ENCODE results near the gene CBR1.

CBR1 gene

DNA sequence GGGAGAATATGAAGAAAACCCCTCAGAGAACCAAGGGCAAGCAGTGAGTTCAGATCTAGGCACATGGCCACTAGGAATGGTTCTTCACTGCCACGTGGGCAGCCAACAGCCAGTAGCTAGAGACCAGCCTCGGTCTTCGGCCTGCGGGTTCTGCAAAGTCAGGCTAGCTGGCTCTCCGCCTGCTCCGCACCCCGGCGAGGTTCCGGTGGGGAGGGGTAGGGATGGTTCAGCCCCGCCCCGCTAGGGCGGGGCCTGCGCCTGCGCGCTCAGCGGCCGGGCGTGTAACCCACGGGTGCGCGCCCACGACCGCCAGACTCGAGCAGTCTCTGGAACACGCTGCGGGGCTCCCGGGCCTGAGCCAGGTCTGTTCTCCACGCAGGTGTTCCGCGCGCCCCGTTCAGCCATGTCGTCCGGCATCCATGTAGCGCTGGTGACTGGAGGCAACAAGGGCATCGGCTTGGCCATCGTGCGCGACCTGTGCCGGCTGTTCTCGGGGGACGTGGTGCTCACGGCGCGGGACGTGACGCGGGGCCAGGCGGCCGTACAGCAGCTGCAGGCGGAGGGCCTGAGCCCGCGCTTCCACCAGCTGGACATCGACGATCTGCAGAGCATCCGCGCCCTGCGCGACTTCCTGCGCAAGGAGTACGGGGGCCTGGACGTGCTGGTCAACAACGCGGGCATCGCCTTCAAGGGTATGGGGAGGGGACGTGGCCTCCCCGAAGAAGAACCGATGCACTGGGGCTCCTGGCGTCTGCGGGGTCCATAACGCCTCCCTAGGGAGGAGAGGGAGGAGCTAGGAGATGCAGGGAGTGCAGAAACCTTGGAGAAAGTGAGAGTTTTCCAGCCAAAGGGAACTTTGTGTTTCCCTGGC is at the start of gene CBR1:
TSS of gene CBR1 (plus strand) at position 312 of the 871 bp plus-strand sequence. CDS start at position 404, 92 bp downstream.
- DNase-seq, result no peak

DNA sequence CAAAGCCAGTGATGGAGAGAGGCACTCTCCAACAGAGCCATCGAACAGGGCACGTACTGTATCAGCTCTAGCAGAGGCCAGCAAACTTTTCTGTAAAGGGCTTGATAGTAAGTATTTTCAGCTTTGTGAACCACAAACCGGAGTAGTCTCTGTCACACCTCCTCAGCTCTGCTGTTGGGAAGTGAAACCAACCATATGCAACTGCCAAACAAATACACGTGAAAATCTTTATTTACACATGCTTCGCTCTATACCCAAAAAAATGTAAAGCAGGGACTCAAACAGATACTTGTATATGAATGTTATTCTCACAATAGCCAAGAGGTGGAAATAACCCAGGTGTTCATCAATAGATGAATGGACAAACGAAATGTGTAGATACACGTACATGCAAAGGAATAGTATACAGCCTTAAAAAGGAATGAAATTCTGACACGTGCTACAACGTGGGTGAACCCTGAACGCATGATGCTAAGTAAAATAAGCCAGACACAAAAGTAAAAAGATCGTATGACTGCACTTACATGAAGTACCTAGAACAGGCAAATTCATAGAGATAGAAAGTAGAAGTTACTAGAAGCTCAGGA is 48.5 kb upstream of the CBR1 start:
- no peak for DNase-seq

DNA sequence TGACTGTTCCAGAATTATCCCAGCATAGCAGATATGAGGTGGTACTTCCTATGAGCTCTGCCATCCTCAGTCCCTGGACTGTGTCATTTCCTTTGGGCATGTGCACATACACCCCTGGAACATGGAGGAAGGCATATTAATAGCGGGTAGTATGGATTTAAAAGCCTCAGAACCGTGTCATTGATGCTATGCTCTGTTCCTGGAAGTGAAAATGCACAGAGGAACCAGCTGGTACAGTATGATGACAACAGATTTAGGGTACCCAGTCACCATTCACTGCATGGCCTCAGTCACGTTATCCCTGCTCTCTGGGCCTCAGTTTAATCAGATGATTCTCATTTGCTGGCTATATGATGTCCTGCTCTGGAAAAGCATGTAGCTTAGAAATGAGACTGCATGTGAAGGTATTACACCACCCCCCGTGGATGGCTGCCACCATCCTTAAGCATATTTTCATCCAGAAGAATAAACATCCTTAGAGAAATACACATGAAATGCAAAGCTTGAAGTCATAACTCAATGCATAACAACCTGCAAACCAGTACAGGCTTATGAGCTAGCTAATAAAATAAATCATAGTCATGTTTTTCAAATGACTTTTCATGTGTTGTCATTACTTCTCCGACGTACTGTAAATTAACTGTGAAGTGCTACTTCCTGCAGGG is 47.3 kb upstream of the CBR1 start:
- no peak for DNase-seq

DNA sequence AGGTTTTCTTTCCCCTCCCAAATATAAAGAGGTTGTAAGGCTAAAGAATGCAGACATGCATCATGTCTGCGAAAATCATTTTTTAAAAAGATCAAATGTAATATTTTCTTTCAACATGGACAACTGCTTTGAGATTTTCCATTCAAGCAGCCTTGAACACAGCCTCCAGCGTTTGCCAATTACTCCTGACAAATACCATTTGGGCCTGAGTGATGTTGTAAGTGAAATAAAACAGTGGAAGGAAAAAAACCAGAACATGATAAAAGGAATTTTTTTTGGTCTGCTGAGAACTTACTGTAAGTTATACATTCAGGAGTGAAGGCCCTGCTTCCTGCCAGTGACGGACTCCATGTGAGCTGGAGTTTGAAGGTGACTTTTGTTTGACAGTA is 46.7 kb upstream of the CBR1 start:
- no peak for DNase-seq

- DNase-seq, result no peak
Observed at GRCh38 chr21:36024782-36025181, 45.0 kb upstream of the CBR1 start.

DNA sequence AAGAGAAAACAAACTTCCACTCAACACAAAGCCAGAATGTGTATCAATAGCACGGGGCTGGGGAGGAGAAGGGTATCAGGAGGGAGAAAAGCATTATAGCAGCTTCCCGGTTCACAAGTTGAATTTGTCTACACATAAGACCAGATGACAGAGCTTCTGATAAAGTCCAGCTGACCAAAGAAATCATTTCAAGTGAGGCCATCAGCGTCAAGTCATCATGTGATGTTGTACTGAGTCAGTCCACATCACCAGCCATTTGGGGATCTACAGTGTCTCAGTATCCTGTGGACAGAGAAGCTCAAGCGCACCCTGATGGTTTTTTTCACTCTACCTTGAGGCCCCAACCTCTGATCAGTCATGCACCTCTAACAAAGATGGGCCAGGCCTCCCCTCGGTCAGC is 42.5 kb upstream of the CBR1 start:
- no peak for DNase-seq

GRCh38 chr21:36028127-36029069 is 41.4 kb upstream of the CBR1 start:
- DNase-seq, result peak; percentile 64 to 71

GRCh38 chr21:36029309-36029708 is 40.5 kb upstream of the CBR1 start:
- no peak for DNase-seq

DNA sequence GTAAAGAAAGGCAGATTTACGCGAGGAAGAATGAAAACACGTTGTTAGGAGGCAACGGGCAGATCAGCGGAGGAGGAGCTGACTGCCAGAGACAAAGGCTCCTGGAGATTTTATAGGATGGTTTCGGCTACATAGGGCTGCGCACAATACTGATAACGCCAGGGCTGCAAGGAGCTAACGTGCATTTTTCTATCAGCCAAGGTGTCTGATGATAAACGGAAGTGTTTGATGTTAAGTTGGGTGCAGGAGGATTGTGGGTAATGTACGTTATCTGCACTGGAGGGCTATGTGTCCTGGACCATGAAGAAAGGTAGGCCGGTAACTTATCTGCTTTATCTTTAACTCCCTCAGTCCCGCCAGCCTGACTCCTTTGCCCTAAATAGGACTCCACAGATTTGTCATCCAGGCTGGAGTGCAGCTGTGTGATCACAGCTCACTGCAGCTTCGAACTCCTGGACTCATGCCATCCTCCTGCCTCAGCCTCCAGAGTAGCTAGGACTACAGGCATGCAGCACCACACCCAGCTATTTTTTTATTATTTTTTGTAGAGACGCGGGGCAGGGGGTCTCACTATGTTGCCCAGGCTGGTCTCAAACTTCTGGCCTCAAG is 39.1 kb upstream of the CBR1 start:
- no peak for DNase-seq

DNA sequence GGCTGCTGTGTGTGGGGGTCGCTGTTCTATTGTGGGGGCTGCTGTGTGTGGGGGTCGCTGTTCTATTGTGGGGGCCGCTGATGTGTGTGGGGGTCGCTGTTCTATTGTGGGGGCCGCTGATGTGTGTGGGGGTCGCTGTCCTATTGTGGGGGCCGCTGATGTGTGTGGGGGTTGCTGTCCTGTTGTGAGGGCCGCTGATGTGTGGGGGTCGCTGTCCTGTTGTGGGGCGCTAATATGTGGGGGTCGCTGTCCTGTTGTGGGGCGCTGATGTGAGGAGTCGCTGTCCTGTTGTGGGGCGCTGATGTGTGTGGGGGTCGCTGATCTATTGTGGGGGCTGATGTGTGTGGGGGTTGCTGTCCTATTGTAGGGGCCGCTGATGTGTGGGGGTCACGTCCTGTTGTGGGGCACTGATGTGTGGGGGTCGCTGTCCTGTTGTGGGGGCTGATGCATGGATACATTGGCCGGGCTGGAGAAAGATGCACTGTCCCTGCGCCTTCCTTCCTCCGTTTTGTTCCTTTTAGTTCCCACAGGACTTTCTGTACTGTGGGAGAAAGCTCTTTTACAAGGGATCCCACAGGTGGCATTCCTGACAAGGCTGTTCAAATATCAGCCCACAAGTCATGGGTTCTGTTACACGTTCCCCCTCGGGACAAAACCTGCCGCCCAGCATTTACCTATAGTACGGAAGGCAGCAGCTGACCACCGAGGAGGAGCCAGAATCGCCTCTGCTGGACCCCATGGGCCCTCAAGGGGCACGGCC is 37.0 kb upstream of the CBR1 start:
- no peak for DNase-seq

DNA sequence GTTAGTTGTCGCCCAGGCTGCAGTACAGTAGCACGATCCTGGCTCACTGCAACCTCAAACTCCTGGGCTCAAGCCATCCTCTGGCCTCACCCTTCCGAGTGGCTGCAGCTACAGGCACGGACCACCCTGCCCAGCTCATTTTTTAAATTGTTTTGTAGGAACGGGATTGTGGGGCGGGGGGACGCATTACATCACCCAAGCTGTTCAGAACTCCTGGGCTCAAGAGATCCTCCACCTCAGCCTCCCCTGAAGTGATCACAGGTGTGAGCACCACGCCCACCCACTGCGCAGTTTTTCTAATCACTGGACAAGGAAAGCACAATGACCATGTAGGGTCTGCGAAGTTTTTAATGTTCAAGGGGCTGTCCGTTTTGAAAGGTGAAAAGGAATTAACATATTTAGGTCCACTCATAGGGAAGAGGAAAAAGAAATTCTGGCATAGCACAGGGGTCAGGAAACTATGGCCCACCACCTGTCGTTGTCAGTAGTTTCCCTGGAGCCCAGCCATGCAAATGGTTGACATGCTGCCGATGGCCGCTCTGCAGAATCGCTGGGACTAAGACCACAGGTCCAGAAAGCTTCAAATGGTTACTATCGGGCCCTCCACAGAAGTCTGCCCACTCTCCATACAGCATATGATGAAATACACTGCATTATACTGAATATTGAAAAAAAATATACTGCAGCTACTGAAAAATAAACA is 35.5 kb upstream of the CBR1 start:
- DNase-seq, result no peak

GRCh38 chr21:36035381-36035791 is 34.4 kb upstream of the CBR1 start:
- DNase-seq, result no peak

DNA sequence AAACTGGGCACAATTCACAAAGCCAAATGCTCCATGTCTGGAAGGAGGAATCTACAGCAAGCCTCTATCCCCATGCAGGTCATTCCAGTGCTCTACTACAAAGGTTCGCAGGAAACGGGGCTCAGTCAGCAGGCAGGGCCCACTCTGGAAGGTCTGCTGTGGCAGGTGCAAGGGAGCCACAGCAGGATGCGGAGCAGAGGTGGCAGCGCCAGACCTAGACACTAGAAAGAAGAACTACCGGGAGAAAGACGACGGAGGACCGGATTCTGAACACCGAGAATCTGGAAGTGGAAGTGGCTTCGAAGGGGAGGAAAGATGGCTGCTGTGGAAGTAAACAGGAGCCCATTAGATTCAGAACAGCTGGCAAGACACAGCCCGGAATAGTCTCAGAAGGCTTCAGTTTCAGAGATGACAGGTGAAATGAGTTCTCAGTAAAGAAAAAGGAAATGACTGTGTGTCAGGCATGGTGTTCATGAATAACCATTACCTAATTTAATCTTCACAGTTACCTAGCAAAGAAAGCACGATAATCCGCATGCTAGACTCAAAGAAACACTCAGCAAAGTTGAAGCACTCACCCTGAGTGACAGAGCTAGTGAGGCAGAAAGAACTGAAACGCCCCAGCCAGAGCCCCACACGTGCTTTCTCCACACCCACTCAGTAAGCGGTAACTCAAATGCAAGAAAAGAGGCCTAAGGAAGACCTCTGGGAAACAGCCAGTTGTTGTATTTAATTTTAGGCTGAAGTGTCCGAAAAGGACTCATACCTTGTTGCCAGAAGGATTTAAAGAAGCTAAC is 30.9 kb upstream of the CBR1 start:
- DNase-seq, result no peak

GRCh38 chr21:36039861-36040260 is 30.0 kb upstream of the CBR1 start:
- DNase-seq, result no peak

DNA sequence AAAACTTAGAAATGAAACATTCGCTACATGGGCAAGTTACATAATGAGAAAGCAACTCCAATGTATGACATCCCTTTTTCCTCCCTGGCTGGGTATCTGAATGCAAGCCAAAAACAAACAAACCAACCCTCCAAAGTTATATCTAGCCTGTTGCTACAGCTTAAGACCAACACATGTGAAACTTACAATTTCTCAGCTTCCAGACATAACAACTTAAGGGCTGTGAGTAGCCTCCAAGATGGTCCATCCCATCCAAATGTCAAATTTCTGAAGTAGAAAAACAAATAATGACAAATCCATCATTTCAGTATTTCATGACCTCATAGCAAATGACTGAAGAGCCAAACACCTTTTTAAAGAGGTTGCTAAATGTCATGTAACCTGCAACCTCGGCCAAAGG is 29.4 kb upstream of the CBR1 start:
- no peak for DNase-seq

- no peak for DNase-seq
Observed at GRCh38 chr21:36041910-36042309, 27.9 kb upstream of the CBR1 start.

GRCh38 chr21:36044056-36044455 is 25.8 kb upstream of the CBR1 start:
- DNase-seq, result no peak

DNA sequence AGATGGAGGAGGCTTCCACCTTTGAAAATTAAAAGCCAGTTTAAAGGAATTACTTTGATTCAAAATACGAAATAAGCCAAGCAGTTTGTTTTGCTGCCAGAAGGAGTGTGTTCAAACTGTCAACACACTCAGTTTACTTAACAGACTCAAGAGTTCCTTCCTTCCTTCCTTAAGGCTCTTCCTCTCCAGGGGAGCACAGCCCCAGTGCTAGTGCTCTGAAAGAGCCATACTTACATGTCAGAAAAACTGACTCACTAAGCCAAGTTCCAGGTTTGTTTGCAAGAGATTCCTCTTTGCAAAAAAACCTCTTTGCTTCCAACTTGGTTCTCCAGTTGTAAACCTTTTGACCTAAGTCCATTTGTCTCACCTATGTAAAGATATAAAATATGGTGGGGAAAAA is 23.8 kb upstream of the CBR1 start:
- DNase-seq, result no peak

DNA sequence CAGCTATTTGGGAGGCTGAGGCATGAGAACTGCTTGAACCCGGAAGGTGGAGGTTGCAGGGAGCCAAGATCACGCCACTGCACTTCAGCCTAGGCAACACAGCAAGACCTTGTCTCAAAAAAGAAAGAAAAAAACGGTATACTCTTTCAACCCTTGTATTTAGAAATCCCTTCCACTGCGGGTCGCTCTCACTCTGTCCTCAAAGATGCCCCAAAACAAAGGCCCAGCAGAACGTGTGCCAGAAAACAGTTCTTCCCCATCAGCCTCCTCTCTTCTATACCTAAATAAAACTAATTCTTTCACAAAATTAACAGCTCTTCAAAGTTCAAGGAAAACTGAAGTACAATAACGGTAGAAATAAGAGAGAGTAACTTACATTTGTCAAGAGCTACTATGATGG is 22.7 kb upstream of the CBR1 start:
- no peak for DNase-seq

DNA sequence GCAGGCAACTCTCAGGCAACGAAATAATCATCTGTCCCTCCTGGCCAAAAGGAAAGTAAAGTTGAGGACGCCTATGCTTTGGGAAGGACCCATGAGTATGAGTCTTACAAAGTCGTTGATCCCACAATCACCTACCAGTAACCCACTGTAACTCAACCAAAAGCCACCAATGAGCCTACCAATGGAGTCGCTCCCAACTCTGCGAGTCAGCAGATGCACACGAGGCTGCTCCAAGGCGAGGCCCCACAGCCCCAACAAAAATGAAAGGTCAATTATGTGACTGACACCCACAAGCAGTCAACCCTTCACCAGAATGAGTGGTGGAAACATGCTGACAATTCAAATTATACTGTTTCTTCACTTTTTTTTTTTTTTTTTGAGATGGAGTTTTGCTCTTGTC is 21.5 kb upstream of the CBR1 start:
- DNase-seq, result no peak

Measured in Kasumi-1 (cell line).